ENCODE results near the gene SCUBE1. TPM values are rescaled to one million over a fixed set of nuclear protein-coding genes. Genes with fewer than 3 reads are reported as not detected.
A peak's percentile ranks its signal among the peaks of the same experiment; 100 is the strongest.

The SCUBE1 gene
- total and polyA plus RNA-seq, 3 experiments from 2014 or later = 0.07 to 0.33 TPM; not detected in 1

- POLR2A ChIA-PET = no interaction called here
- CTCF ChIA-PET = interaction anchor here (1.5 kb wide), 1 partner anchor 13 kb away, joined by 3 read pairs; no protein-coding TSS in a partner anchor
- Histone ChIP-seq H3K9me3 (ENCODE audit: low read length) (no peaks in the 10 kb centered on the region), H3K27ac (ENCODE audit: low read depth, low read length) (no peak overlapping the region), H3K4me3 (ENCODE audit: low read length) (no peak overlapping the region), H3K4me1 (ENCODE audit: insufficient read depth, low read length) (no peaks in the 10 kb centered on the region), H3K36me3 (ENCODE audit: insufficient read depth, low read length) (no peaks in the 10 kb centered on the region), H3K27me3 (ENCODE audit: insufficient read depth, low read length, poor library complexity, severe bottlenecking) (no peaks in the 10 kb centered on the region)
- H3K4me3 Mint-ChIP-seq = no peak overlapping the region
- DNase-seq = no peak
- no peaks in the 10 kb centered on the region for H3K36me3 Mint-ChIP-seq
- no peaks in the 10 kb centered on the region for H3K9me3 Mint-ChIP-seq
- H3K27ac Mint-ChIP-seq = no peak overlapping the region
- peaks cover 0 to 14% of the 10 kb centered on the region in 2 donors for H3K27me3 Mint-ChIP-seq
- peaks cover 0 to 5% (median 0%) of the 10 kb centered on the region in 3 donors for H3K4me1 Mint-ChIP-seq
Observed at GRCh38 chr22:43333978-43334377, 9.2 kb downstream of the SCUBE1 start.

- no peaks in the 10 kb centered on the region for H3K36me3 Mint-ChIP-seq
- POLR2A ChIA-PET = no interaction called here
- no peak overlapping the region for H3K4me3 Mint-ChIP-seq
- no peaks in the 10 kb centered on the region for H3K9me3 ChIP-seq (ENCODE audit: low read length)
- H3K4me1 Mint-ChIP-seq = peaks cover 0 to 5% (median 0%) of the 10 kb centered on the region in 3 donors
- no peaks in the 10 kb centered on the region for H3K9me3 Mint-ChIP-seq
- no peaks in the 10 kb centered on the region for H3K36me3 ChIP-seq (ENCODE audit: insufficient read depth, low read length)
- DNase-seq = no peak
- no peak overlapping the region for H3K27ac ChIP-seq (ENCODE audit: low read depth, low read length)
- H3K27ac Mint-ChIP-seq = no peak overlapping the region
- no peaks in the 10 kb centered on the region for H3K27me3 ChIP-seq (ENCODE audit: insufficient read depth, low read length, poor library complexity, severe bottlenecking)
- H3K4me3 ChIP-seq (ENCODE audit: low read length) = no peak overlapping the region
- CTCF ChIA-PET = no interaction called here
- no peaks in the 10 kb centered on the region for H3K4me1 ChIP-seq (ENCODE audit: insufficient read depth, low read length)
- peaks cover 0 to 8% of the 10 kb centered on the region in 2 donors for H3K27me3 Mint-ChIP-seq
Observed at GRCh38 chr22:43333156-43333555, 10.0 kb downstream of the SCUBE1 start.

- Mint-ChIP-seq H3K4me1 (peaks cover 0 to 5% (median 0%) of the 10 kb centered on the region in 3 donors), H3K4me3 (no peak overlapping the region), H3K9me3 (no peaks in the 10 kb centered on the region), H3K36me3 (no peaks in the 10 kb centered on the region), H3K27ac (no peak overlapping the region), H3K27me3 (peaks cover 0 to 5% of the 10 kb centered on the region in 2 donors)
- DNase-seq = no peak
- Histone ChIP-seq H3K27ac (ENCODE audit: low read depth, low read length) (no peak overlapping the region), H3K4me3 (ENCODE audit: low read length) (no peak overlapping the region), H3K4me1 (ENCODE audit: insufficient read depth, low read length) (no peaks in the 10 kb centered on the region), H3K27me3 (ENCODE audit: insufficient read depth, low read length, poor library complexity, severe bottlenecking) (no peaks in the 10 kb centered on the region), H3K36me3 (ENCODE audit: insufficient read depth, low read length) (no peaks in the 10 kb centered on the region), H3K9me3 (ENCODE audit: low read length) (no peaks in the 10 kb centered on the region)
- ChIA-PET CTCF (interaction anchor here (1.4 kb wide), 1 partner anchor 14 kb away, joined by 5 read pairs; no protein-coding TSS in a partner anchor), POLR2A (no interaction called here)
Observed at GRCh38 chr22:43331698-43332097, 11.5 kb downstream of the SCUBE1 start.

- no peaks in the 10 kb centered on the region for H3K9me3 Mint-ChIP-seq
- no peaks in the 10 kb centered on the region for H3K4me1 ChIP-seq (ENCODE audit: insufficient read depth, low read length)
- H3K4me3 Mint-ChIP-seq = no peak overlapping the region
- H3K4me1 Mint-ChIP-seq = peaks cover 0 to 5% (median 0%) of the 10 kb centered on the region in 3 donors
- POLR2A ChIA-PET = no interaction called here
- no peaks in the 10 kb centered on the region for H3K36me3 Mint-ChIP-seq
- CTCF ChIA-PET = interaction anchor here (1.4 kb wide), 2 partner anchors 15 kb away, joined by 3 to 5 read pairs; no protein-coding TSS in a partner anchor
- H3K27me3 ChIP-seq (ENCODE audit: insufficient read depth, low read length, poor library complexity, severe bottlenecking) = no peaks in the 10 kb centered on the region
- peaks cover 0 to 8% of the 10 kb centered on the region in 2 donors for H3K27me3 Mint-ChIP-seq
- H3K36me3 ChIP-seq (ENCODE audit: insufficient read depth, low read length) = no peaks in the 10 kb centered on the region
- H3K27ac Mint-ChIP-seq = no peak overlapping the region
- no peak overlapping the region for H3K27ac ChIP-seq (ENCODE audit: low read depth, low read length)
- H3K9me3 ChIP-seq (ENCODE audit: low read length) = no peaks in the 10 kb centered on the region
- DNase-seq = no peak
- H3K4me3 ChIP-seq (ENCODE audit: low read length) = no peak overlapping the region
Observed at GRCh38 chr22:43331069-43331451, 12.1 kb downstream of the SCUBE1 start.

GRCh38 chr22:43330178-43331068 lies 12.7 kb downstream of the SCUBE1 start:
- H3K27ac Mint-ChIP-seq = peak overlapping the region in 1 of 8 donors; percentile 19
- Histone ChIP-seq H3K4me1 (ENCODE audit: insufficient read depth, low read length) (no peaks in the 10 kb centered on the region), H3K4me3 (ENCODE audit: low read length) (no peak overlapping the region), H3K36me3 (ENCODE audit: insufficient read depth, low read length) (no peaks in the 10 kb centered on the region), H3K27ac (ENCODE audit: low read depth, low read length) (no peak overlapping the region), H3K9me3 (ENCODE audit: low read length) (no peaks in the 10 kb centered on the region), H3K27me3 (ENCODE audit: insufficient read depth, low read length, poor library complexity, severe bottlenecking) (no peaks in the 10 kb centered on the region)
- peaks cover 0 to 5% (median 0%) of the 10 kb centered on the region in 3 donors for H3K4me1 Mint-ChIP-seq
- no peak overlapping the region for H3K4me3 Mint-ChIP-seq
- CTCF ChIA-PET = interaction anchor here (1.4 kb wide), 1 partner anchor 16 kb away, joined by 3 read pairs; no protein-coding TSS in a partner anchor
- DNase-seq = no peak
- H3K27me3 Mint-ChIP-seq = peaks cover 0 to 14% of the 10 kb centered on the region in 2 donors
- H3K36me3 Mint-ChIP-seq = no peaks in the 10 kb centered on the region
- POLR2A ChIA-PET = no interaction called here
- no peaks in the 10 kb centered on the region for H3K9me3 Mint-ChIP-seq

GRCh38 chr22:43329061-43329460 lies 14.1 kb downstream of the SCUBE1 start:
- Mint-ChIP-seq H3K27ac (no peak overlapping the region), H3K27me3 (peaks cover 0 to 14% of the 10 kb centered on the region in 2 donors), H3K9me3 (no peaks in the 10 kb centered on the region), H3K4me3 (no peak overlapping the region), H3K4me1 (peaks cover 0 to 5% (median 0%) of the 10 kb centered on the region in 3 donors), H3K36me3 (no peaks in the 10 kb centered on the region)
- Histone ChIP-seq H3K4me1 (ENCODE audit: insufficient read depth, low read length) (no peaks in the 10 kb centered on the region), H3K27me3 (ENCODE audit: insufficient read depth, low read length, poor library complexity, severe bottlenecking) (no peaks in the 10 kb centered on the region), H3K4me3 (ENCODE audit: low read length) (no peak overlapping the region), H3K36me3 (ENCODE audit: insufficient read depth, low read length) (no peaks in the 10 kb centered on the region), H3K9me3 (ENCODE audit: low read length) (no peaks in the 10 kb centered on the region), H3K27ac (ENCODE audit: low read depth, low read length) (no peak overlapping the region)
- POLR2A ChIA-PET = no interaction called here
- no peak for DNase-seq
- CTCF ChIA-PET = interaction anchor here (2.4 kb wide), 1 partner anchor 17 kb away, joined by 8 read pairs; no protein-coding TSS in a partner anchor

GRCh38 chr22:43327157-43327438 lies 16.1 kb downstream of the SCUBE1 start:
- CTCF ChIA-PET = interaction anchor here (1.5 to 2.4 kb wide), 3 partner anchors 19 to 95 kb away, joined by 4 to 8 read pairs (median 5); no protein-coding TSS in a partner anchor
- no peaks in the 10 kb centered on the region for H3K36me3 Mint-ChIP-seq

More at GRCh38 chr22:43327157-43327438, 16.1 kb downstream of the SCUBE1 start:
- Mint-ChIP-seq H3K9me3 (no peaks in the 10 kb centered on the region), H3K4me1 (peaks cover 0 to 5% (median 0%) of the 10 kb centered on the region in 3 donors), H3K4me3 (no peak overlapping the region), H3K27ac (no peak overlapping the region), H3K27me3 (peaks cover 0 to 14% of the 10 kb centered on the region in 2 donors)
- DNase-seq = no peak
- POLR2A ChIA-PET = no interaction called here
- no peaks in the 10 kb centered on the region for H3K36me3 ChIP-seq (ENCODE audit: insufficient read depth, low read length)
- H3K9me3 ChIP-seq (ENCODE audit: low read length) = no peaks in the 10 kb centered on the region
- no peaks in the 10 kb centered on the region for H3K27me3 ChIP-seq (ENCODE audit: insufficient read depth, low read length, poor library complexity, severe bottlenecking)
- no peak overlapping the region for H3K27ac ChIP-seq (ENCODE audit: low read depth, low read length)
- no peaks in the 10 kb centered on the region for H3K4me1 ChIP-seq (ENCODE audit: insufficient read depth, low read length)
- H3K4me3 ChIP-seq (ENCODE audit: low read length) = no peak overlapping the region

Data from CD8-positive, alpha-beta memory T cell (primary cell).